Erythroblast (primary cell): Measurements from ENCODE around the gene NFIC.

Experiments
- GATA1 ChIP-seq: IDR thresholded peaks from 2 replicates; pipeline ENCODE4 v1.6.1; 2011; ENCODE audit warnings: low read depth, mild to moderate bottlenecking, control low read depth, low read length, moderate library complexity
- POLR2A ChIP-seq: IDR thresholded peaks from 2 replicates; pipeline ENCODE4 v1.6.1; 2011; ENCODE audit warnings: mild to moderate bottlenecking, low read length

DNA sequence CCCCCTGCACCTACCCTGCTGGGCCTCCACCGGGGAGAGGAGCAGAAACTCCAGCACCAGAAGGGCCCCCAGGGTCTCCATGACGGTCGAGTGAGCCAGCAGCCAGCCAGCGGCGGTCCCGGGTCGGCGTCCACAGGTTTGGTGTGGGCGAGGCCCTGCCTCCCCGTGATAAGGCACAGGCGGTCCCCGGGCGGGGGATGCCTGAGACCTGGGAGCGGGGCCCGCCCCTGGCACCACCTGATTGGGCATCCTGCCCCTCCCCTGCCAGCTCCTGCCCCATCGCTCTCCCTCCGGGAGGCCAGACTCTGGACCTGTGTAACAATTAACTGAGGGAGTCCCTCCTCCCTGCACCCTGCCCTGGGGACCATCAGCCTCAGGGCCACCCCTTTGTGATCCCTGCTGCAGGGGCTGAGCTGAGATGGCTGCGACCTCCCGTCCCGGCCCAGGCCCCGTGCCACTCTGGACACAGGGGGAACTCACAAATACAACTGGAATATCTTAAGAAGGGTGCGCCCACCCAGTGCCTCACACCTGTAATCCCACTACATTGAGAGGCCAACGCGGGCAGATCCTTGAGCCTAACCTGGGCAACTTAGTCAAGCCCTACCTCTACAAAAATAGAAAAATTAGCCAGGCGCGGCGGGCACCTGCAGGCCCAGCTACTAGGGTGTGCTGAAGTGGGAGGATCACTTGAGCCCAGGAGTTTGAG is 114.2 kb downstream of the NFIC start, which contains the start of gene SMIM24:
- no peak for TF ChIP-seq POLR2A
- TF ChIP-seq GATA1, result no peak
